ENCODE measurements around the gene GLIS1. TPM values are rescaled to one million over a fixed set of nuclear protein-coding genes. Genes with fewer than 3 reads are reported as not detected.

Gene GLIS1
- total RNA-seq, 1 donor = 2.9 TPM

DNA sequence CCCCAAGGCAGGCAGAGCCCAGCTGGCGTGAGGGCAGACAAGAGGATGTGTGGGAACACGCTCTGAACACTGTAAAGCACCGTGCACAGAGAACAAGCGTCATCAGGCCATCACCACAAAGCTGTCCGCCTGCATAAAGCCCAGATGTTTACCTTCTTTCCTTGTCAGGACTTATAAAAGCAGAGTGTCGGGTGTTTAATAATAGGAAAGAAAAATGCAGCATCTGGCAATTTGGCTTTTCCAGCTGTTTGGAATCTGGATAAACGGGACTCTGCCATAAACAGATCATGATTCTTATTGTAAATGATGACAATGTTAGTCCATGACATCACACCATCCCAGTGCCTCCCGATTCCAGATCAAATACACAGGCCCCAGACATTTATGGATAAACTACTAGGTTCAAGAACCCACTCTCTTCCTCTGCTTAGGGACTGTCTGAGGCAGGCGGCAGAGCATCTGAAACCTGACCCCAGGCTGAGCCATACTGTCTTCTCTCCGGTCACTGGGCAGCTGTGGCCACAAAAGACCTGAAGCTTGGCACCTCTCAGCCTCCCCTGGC lies 4.2 kb downstream of the GLIS1 start:
- Histone ChIP-seq H3K79me2 (ENCODE audit: insufficient read depth, low read length) (peaks cover 37% of the 10 kb centered on the region), H3K4me3 (ENCODE audit: insufficient read depth, low read length) (peak overlapping the region; percentile 40), H3K4me1 (ENCODE audit: insufficient read depth, low read length) (peaks cover 76% of the 10 kb centered on the region), H2AFZ (ENCODE audit: low read length) (peak overlapping the region; percentile 62), H3K36me3 (ENCODE audit: insufficient read depth, low read length) (no peaks in the 10 kb centered on the region), H3K27ac (ENCODE audit: low read depth, low read length) (peak overlapping the region; percentile 99), H3K27me3 (ENCODE audit: insufficient read depth, low read length) (no peaks in the 10 kb centered on the region), H4K20me1 (ENCODE audit: insufficient read depth, low read length) (no peaks in the 10 kb centered on the region), H3K9me3 (ENCODE audit: low read depth, low read length) (no peaks in the 10 kb centered on the region), H3K4me2 (ENCODE audit: insufficient read depth, low read length) (peak overlapping the region; percentile 84)
- TF ChIP-seq, protein P1, sequence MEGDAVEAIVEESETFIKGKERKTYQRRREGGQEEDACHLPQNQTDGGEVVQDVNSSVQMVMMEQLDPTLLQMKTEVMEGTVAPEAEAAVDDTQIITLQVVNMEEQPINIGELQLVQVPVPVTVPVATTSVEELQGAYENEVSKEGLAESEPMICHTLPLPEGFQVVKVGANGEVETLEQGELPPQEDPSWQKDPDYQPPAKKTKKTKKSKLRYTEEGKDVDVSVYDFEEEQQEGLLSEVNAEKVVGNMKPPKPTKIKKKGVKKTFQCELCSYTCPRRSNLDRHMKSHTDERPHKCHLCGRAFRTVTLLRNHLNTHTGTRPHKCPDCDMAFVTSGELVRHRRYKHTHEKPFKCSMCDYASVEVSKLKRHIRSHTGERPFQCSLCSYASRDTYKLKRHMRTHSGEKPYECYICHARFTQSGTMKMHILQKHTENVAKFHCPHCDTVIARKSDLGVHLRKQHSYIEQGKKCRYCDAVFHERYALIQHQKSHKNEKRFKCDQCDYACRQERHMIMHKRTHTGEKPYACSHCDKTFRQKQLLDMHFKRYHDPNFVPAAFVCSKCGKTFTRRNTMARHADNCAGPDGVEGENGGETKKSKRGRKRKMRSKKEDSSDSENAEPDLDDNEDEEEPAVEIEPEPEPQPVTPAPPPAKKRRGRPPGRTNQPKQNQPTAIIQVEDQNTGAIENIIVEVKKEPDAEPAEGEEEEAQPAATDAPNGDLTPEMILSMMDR (IDR thresholded peaks at IDR 0.05; ENCODE audit: extremely low read depth, low read depth, low read length) = no peak
- DNase-seq (ENCODE audit: insufficient read length, low spot score, missing footprints) = peak; percentile 85

DNA sequence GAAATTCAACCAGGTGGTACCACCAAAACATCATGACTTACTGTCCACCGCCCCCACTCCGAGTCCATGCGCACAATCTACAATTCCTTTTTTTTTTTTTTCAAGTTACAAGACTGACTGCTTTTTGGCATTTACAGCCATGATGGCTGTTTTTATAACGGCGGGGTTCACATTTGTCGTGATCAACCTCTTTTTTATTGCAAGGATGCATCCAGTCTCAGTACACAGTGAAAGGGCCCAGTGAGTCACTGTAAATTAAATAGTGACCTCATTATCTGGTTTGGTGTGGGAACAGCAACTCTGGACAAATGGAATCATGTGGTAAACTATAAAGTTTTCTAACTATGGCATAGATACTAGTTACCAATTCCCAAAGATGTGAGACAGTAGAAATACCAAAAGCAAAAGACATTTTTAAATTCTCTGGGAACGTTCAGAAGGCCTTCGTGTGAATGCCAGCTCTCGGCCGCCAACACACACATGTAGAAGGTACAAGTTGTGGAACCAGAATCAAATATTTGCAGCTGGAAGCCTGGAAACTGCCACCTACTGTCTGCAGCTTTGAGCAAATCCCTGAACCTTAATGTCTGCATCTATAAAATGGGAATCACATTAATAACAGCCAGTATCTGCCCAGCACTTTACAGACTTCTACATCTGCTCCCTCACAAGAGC lies 4.9 kb downstream of the GLIS1 start:
- H3K79me2 ChIP-seq (ENCODE audit: insufficient read depth, low read length) = peaks cover 41% of the 10 kb centered on the region
- H3K4me3 ChIP-seq (ENCODE audit: insufficient read depth, low read length) = peak overlapping the region; percentile 40
- peak; percentile 87 for DNase-seq (ENCODE audit: insufficient read length, low spot score, missing footprints)
- H3K36me3 ChIP-seq (ENCODE audit: insufficient read depth, low read length) = no peaks in the 10 kb centered on the region
- H3K27me3 ChIP-seq (ENCODE audit: insufficient read depth, low read length) = no peaks in the 10 kb centered on the region
- peaks cover 77% of the 10 kb centered on the region for H3K4me1 ChIP-seq (ENCODE audit: insufficient read depth, low read length)
- peak overlapping the region; percentile 84 for H3K4me2 ChIP-seq (ENCODE audit: insufficient read depth, low read length)
- no peak overlapping the region for H2AFZ ChIP-seq (ENCODE audit: low read length)
- no peaks in the 10 kb centered on the region for H3K9me3 ChIP-seq (ENCODE audit: low read depth, low read length)
- peak overlapping the region; percentile 99 for H3K27ac ChIP-seq (ENCODE audit: low read depth, low read length)
- TF ChIP-seq, protein P1 (IDR thresholded peaks at IDR 0.05; ENCODE audit: extremely low read depth, low read depth, low read length) = peak; percentile 16
- H4K20me1 ChIP-seq (ENCODE audit: insufficient read depth, low read length) = no peaks in the 10 kb centered on the region

DNA sequence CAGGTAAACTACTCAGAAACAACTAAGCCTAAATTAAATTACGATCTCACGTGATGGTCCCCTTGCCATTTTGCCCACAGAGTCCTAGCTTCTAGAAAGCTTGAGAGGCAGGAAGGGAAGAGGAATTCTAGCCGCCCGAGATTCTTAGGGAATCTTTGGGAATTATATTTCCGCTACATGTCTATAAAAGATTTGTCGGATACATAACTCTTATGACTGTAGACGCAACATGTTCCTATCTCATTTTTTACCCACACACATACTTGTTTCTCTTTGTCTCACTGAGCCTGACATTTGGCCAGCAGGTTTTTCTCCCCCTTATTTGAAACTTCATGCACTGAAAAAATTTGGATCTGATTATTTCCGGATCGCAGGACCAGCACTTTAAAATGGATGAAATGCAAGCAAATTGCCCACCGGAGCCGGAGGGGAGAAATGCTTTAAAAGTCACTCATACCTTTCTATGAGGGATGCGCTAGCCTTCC lies 5.5 kb downstream of the GLIS1 start:
- Histone ChIP-seq H3K4me3 (ENCODE audit: insufficient read depth, low read length) (peak overlapping the region; percentile 29), H3K4me1 (ENCODE audit: insufficient read depth, low read length) (peaks cover 77% of the 10 kb centered on the region), H3K4me2 (ENCODE audit: insufficient read depth, low read length) (peak overlapping the region; percentile 84), H3K36me3 (ENCODE audit: insufficient read depth, low read length) (no peaks in the 10 kb centered on the region), H3K27me3 (ENCODE audit: insufficient read depth, low read length) (no peaks in the 10 kb centered on the region), H3K79me2 (ENCODE audit: insufficient read depth, low read length) (peaks cover 44% of the 10 kb centered on the region), H4K20me1 (ENCODE audit: insufficient read depth, low read length) (no peaks in the 10 kb centered on the region), H3K27ac (ENCODE audit: low read depth, low read length) (peak overlapping the region; percentile 99), H3K9me3 (ENCODE audit: low read depth, low read length) (no peaks in the 10 kb centered on the region), H2AFZ (ENCODE audit: low read length) (no peak overlapping the region)
- TF ChIP-seq, protein P1 (IDR thresholded peaks at IDR 0.05; ENCODE audit: extremely low read depth, low read depth, low read length) = no peak
- DNase-seq (ENCODE audit: insufficient read length, low spot score, missing footprints) = peak; percentile 23

DNA sequence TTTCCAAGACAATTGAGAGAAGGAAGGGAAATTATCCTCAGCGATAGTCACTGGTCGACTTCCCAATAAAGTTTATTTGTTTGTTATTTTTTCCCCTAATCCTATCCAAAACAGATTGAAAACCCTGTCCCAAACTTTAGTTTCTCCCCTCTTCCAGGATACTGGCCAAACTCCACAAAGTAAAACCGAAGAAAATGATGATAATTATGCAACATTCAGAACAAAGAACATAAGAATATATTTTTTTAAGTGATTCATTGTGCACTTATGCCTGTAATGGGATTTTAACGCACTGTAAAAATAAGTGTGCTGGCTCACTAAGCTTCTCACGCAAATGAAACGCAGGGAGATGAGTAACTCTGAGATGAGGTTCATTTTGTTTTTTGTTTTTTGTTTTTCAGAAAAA lies 6.0 kb downstream of the GLIS1 start:
- no peaks in the 10 kb centered on the region for H4K20me1 ChIP-seq (ENCODE audit: insufficient read depth, low read length)
- no peaks in the 10 kb centered on the region for H3K36me3 ChIP-seq (ENCODE audit: insufficient read depth, low read length)
- peak overlapping the region; percentile 62 for H3K4me3 ChIP-seq (ENCODE audit: insufficient read depth, low read length)
- H3K27me3 ChIP-seq (ENCODE audit: insufficient read depth, low read length) = no peaks in the 10 kb centered on the region
- no peak overlapping the region for H2AFZ ChIP-seq (ENCODE audit: low read length)
- H3K4me2 ChIP-seq (ENCODE audit: insufficient read depth, low read length) = peak overlapping the region; percentile 84
- peak overlapping the region; percentile 99 for H3K27ac ChIP-seq (ENCODE audit: low read depth, low read length)
- no peaks in the 10 kb centered on the region for H3K9me3 ChIP-seq (ENCODE audit: low read depth, low read length)
- DNase-seq (ENCODE audit: insufficient read length, low spot score, missing footprints) = peak; percentile 89
- TF ChIP-seq, protein P1 (IDR thresholded peaks at IDR 0.05; ENCODE audit: extremely low read depth, low read depth, low read length) = no peak
- H3K4me1 ChIP-seq (ENCODE audit: insufficient read depth, low read length) = peaks cover 73% of the 10 kb centered on the region
- H3K79me2 ChIP-seq (ENCODE audit: insufficient read depth, low read length) = peaks cover 45% of the 10 kb centered on the region

Measured in osteoblast (primary cell).